K562 treated with DMSO at 1 percent for 48 hours (cell line): ENCODE results near the gene CYP26C1. TPM values are rescaled to one million over a fixed set of nuclear protein-coding genes. Genes with fewer than 3 reads are reported as not detected.

Experiments used
- total RNA-seq: library from RNA; unstranded; fragments of 300-600 nt; gene quantifications from 2 replicates; pipeline ENCODE4 v1.2.3, GENCODE V29; 2022; ENCODE audit warnings: low replicate concordance; ENCODE audit errors: extremely low read depth

CYP26C1 gene
- not detected in 2 replicates for total RNA-seq

GRCh38 chr10:93059975-93060886, at the start of gene CYP26C1:
Gene CYP26C1, plus strand, starts transcription at chr10:93060798. Its CDS starts 466 bp downstream, at chr10:93061264.

GRCh38 chr10:93073539-93074146, 13.0 kb downstream of the CYP26C1 start, which contains the start of gene CYP26A1:
Gene CYP26A1, plus strand, starts transcription at chr10:93073893. Its CDS starts 42 bp downstream, at chr10:93073935.

Other genes starting within 250 kb of the CYP26C1 start
- not detected in 2 replicates for gene EXOC6, start 212.3 kb upstream of the CYP26C1 start, total RNA-seq
- gene CYP26A1, start 13.1 kb downstream of the CYP26C1 start, total RNA-seq = not detected in 2 replicates